Measurements from ENCODE around the gene ZSCAN20.

- TF ChIP-seq CTCF (conservative IDR thresholded peaks at IDR 0.05; ENCODE audit: low read depth in 2 of 2) (no peak), REST (IDR thresholded peaks at IDR 0.05; ENCODE audit: unreplicated experiment) (no peak), POLR2AphosphoS5 (IDR thresholded peaks at IDR 0.05; ENCODE audit: low read depth) (no peak), EZH2 (IDR thresholded peaks at IDR 0.05; ENCODE audit: low read depth, unreplicated experiment) (no peak), CREB1 (CRISPR knock-in tag; IDR thresholded peaks at IDR 0.05; ENCODE audit: low read depth) (no peak), STAT1 (IDR thresholded peaks at IDR 0.05; ENCODE audit: unreplicated experiment) (no peak)
Observed at GRCh38 chr1:33532936-33533335, 60.5 kb downstream of the ZSCAN20 start.

Measured in GM23338 (cell line).